Endothelial cell of umbilical vein (primary cell): ENCODE measurements around the gene AMBP. TPM values are rescaled to one million over a fixed set of nuclear protein-coding genes. Genes with fewer than 3 reads are reported as not detected.

Experiments used
- BruUV-seq: library from RNA; stranded (reverse); fragments of 400-500 nt; replicated peaks from 2 replicates; lab custom pipeline; 2021; lab: Mats Ljungman, UMichigan
- CTCF ChIA-PET: fragments of 300-600, 350-600 bp; sonication (Branson Sonifier 250); formaldehyde crosslinking; loops from one replicate; lab custom pipeline; 2021; ENCODE audit warnings: antibody characterized with exemption, inconsistent platforms; lab: Charles Lee
- POLR2A ChIA-PET: fragments of 300-600, 350-600 bp; sonication (Branson Sonifier 250); formaldehyde crosslinking; loops from one replicate; lab custom pipeline; 2021; ENCODE audit warnings: antibody characterized with exemption, inconsistent platforms; lab: Charles Lee
- DNase-seq: peaks from one replicate; pipeline ENCODE4 v3.0.0-alpha.2; 2011; ENCODE audit warnings: low read depth, low spot score
- FAIRE-seq: peaks from 2 replicates; lab custom pipeline; 2011; peaks lifted over from hg19 to GRCh38; lab: Jason Lieb, UNC
- H2AFZ ChIP-seq: 2 replicates; pipeline ENCODE4 v1.6.0; 2012; ENCODE audit warnings: low read depth, low read length, control low read depth, inconsistent platforms
- H3K27ac ChIP-seq: 2 replicates; pipeline ENCODE4 v1.5.1; 2011; ENCODE audit warnings: low read depth, mild to moderate bottlenecking, control low read depth, low read length, moderate library complexity; ENCODE audit not compliant: insufficient read depth
- H3K27me3 ChIP-seq, 2 experiments: 2 replicates each; pipeline versions ENCODE4 v1.6.0 to v1.6.1; 2011; ENCODE audit warnings: low read length in 2 of 2, mixed read lengths in 1 of 2; ENCODE audit not compliant: control insufficient read depth in 2 of 2, insufficient read depth in 2 of 2
- H3K36me3 ChIP-seq, 2 experiments: 2 replicates in 1 of 2; 3 replicates in 1 of 2; pipeline ENCODE4 v1.5.1; 2011; ENCODE audit warnings: low read length in 2 of 2, mild to moderate bottlenecking in 1 of 2, moderate library complexity in 1 of 2; ENCODE audit not compliant: control insufficient read depth in 2 of 2, insufficient read depth in 2 of 2; ENCODE audit errors: extremely low read depth in 1 of 2
- H3K4me1 ChIP-seq: 3 replicates; pipeline ENCODE4 v1.5.1; 2011; ENCODE audit warnings: mild to moderate bottlenecking, low read length; ENCODE audit not compliant: control insufficient read depth, insufficient read depth; ENCODE audit errors: extremely low read depth
- H3K4me2 ChIP-seq: 2 replicates; pipeline ENCODE4 v1.6.1; 2011; ENCODE audit warnings: low read length, control low read depth, mixed read lengths; ENCODE audit not compliant: insufficient read depth
- H3K4me3 ChIP-seq, 3 experiments: fragments of 200-600 bp in 1 of 3; sonication (generic), shearing (Covaris generic) in 1 of 3; replicated peaks in 1 of 3; 2 replicates each; pipeline ENCODE4 v1.5.1; 2011 to 2016; ENCODE audit warnings: control low read depth in 3 of 3, low read length in 3 of 3, mild to moderate bottlenecking in 2 of 3, inconsistent platforms in 1 of 3, low read depth in 1 of 3, moderate library complexity in 1 of 3; ENCODE audit not compliant: insufficient read depth in 1 of 3
- H3K79me2 ChIP-seq: 2 replicates; pipeline ENCODE4 v1.6.0; 2012; ENCODE audit warnings: low read length, inconsistent platforms; ENCODE audit not compliant: control insufficient read depth, insufficient read depth
- H3K9ac ChIP-seq: replicated peaks from 2 replicates; pipeline ENCODE3; 2011; ENCODE audit warnings: low read length, control low read depth; ENCODE audit not compliant: insufficient read depth; ENCODE audit errors: extremely low read depth
- H3K9me1 ChIP-seq: replicated peaks from 3 replicates; pipeline ENCODE4 v1.6.0; 2011; ENCODE audit warnings: mild to moderate bottlenecking, low read length; ENCODE audit not compliant: control insufficient read depth, insufficient read depth; ENCODE audit errors: extremely low read depth
- H3K9me3 ChIP-seq: replicated peaks from 2 replicates; pipeline ENCODE4 v1.5.1; 2012; ENCODE audit warnings: low read length, inconsistent platforms; ENCODE audit not compliant: control insufficient read depth, insufficient read depth
- H4K20me1 ChIP-seq: replicated peaks from 2 replicates; pipeline ENCODE3; 2011; ENCODE audit warnings: mild to moderate bottlenecking, low read length; ENCODE audit not compliant: control insufficient read depth, insufficient read depth; ENCODE audit errors: extremely low read depth
- EZH2 ChIP-seq: IDR thresholded peaks from 2 replicates; pipeline ENCODE4 v1.6.1; 2012; ENCODE audit warnings: borderline replicate concordance, low read depth, mild to moderate bottlenecking, moderate library complexity, low read length, inconsistent platforms; ENCODE audit not compliant: severe bottlenecking
- FOS ChIP-seq: IDR thresholded peaks from 2 replicates; pipeline ENCODE4 v1.6.1; 2011; ENCODE audit warnings: mild to moderate bottlenecking, low read length, moderate library complexity, borderline replicate concordance; ENCODE audit not compliant: insufficient read depth
- GATA2 ChIP-seq: IDR thresholded peaks from 2 replicates; pipeline ENCODE4 v1.7.0; 2011; ENCODE audit warnings: low read depth, mild to moderate bottlenecking, moderate library complexity, mixed read lengths, low read length; ENCODE audit not compliant: insufficient read length, insufficient read depth
- JUN ChIP-seq: IDR thresholded peaks from 2 replicates; pipeline ENCODE4 v1.6.1; 2011; ENCODE audit warnings: borderline replicate concordance, low read depth; ENCODE audit not compliant: insufficient read length, insufficient read depth
- MYC ChIP-seq: IDR thresholded peaks from one replicate; pipeline ENCODE4 v1.6.1; 2011; ENCODE audit warnings: mild to moderate bottlenecking, low read depth, low read length
- POLR2A ChIP-seq: IDR thresholded peaks from 2 replicates; pipeline ENCODE4 v1.6.1; 2012; ENCODE audit warnings: low read depth, mild to moderate bottlenecking, control low read depth, low read length
- POLR2AphosphoS5 ChIP-seq: IDR thresholded peaks from 2 replicates; pipeline ENCODE4 v1.6.1; 2012; ENCODE audit warnings: low read depth, mild to moderate bottlenecking, control low read depth, low read length, moderate library complexity; ENCODE audit not compliant: insufficient read depth
- dilution Hi-C: fragments of 300-500 bp; cut with MboI; formaldehyde crosslinking; loops from one replicate; pipeline ENCODE4 v1.15.0; 2019; ENCODE audit warnings: low sequenced_read_pairs; ENCODE audit not compliant: extremely low pct_ligation_motif_present
- intact Hi-C: fragments of 100-400 bp; cut with micrococcal nuclease; formaldehyde crosslinking; loops from one replicate; pipeline ENCODE4 v1.10.0; 2022
- polyA plus RNA-seq, 4 experiments: library from polyadenylated mRNA; depleted of rRNA in 3 of 4; stranded (reverse) in 3 of 4; unstranded in 1 of 4; fragments of >200 nt; gene quantifications; 2 replicates each; pipeline versions ENCODE4 v1.2.1 to v1.2.3, GENCODE V29; 2011 to 2012; ENCODE audit warnings: missing spikeins in 1 of 4
- total RNA-seq: library from RNA; stranded (reverse); gene quantifications from 2 replicates; pipeline ENCODE4 v1.2.3, GENCODE V29; 2021
- TF ChIP-seq, protein P1 (sequence below), 2 donors: IDR thresholded peaks; 1 replicate in 1 of 2; 2 replicates in 1 of 2; pipeline ENCODE4 v1.5.1; 2011; ENCODE audit warnings: low read length in 2 of 2, mild to moderate bottlenecking in 2 of 2, moderate library complexity in 2 of 2, control low read depth in 1 of 2, inconsistent platforms in 1 of 2, low read depth in 1 of 2; ENCODE audit not compliant: insufficient read depth in 1 of 2; ENCODE audit errors: extremely low read depth in 1 of 2
- TF ChIP-seq, protein P2 (sequence below): IDR thresholded peaks from 2 replicates; pipeline ENCODE4 v1.6.1; 2011; ENCODE audit not compliant: insufficient read depth, insufficient read length

AMBP gene
- total and polyA plus RNA-seq, 2 donors (not counting 3 experiments of a cell fraction or from before 2014, with no cell fraction given): not detected

DNA sequence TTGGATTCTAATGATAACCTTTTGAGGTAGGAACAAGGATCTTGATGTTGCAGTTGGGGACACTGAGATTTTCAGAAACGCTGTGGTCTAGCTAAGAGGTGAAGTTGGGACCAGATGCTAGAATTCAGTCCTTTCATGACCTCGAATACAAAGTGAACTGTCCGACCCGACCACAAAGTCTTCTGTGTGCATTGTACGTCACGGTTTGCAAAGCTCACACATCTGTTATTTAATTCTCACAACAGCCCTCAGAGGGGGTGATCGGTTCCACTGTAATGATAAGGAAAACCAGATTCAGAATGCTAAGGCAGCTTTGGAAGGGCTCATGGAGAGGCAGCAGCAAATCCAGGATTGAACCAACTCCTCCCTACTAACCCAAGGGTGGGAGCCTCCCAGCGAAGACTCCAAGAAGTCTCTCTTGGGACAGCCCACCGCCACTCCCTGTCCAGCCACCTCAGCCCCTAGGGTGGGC is 37.6 kb upstream of the AMBP start:
- POLR2A ChIA-PET: no interaction called here
- Histone ChIP-seq H3K4me2 (no peak overlapping the region), H4K20me1 (no peaks in the 10 kb centered on the region)

More for the DNA sequence above, 37.6 kb upstream of the AMBP start:
- CTCF ChIA-PET: interaction anchor here (1.1 to 5.1 kb wide), 3 partner anchors 8 to 175 kb away, joined by 5 to 41 read pairs (median 8); no protein-coding TSS in a partner anchor
- no peaks in the 10 kb centered on the region for H3K9me3 ChIP-seq
- H3K36me3 ChIP-seq: no peaks in the 10 kb centered on the region
- no peaks in the 10 kb centered on the region for H3K4me1 ChIP-seq
- H3K4me3 ChIP-seq: no peak overlapping the region
- no peak overlapping the region for H2AFZ ChIP-seq
- no peak for TF ChIP-seq JUN
- TF ChIP-seq, protein P1, sequence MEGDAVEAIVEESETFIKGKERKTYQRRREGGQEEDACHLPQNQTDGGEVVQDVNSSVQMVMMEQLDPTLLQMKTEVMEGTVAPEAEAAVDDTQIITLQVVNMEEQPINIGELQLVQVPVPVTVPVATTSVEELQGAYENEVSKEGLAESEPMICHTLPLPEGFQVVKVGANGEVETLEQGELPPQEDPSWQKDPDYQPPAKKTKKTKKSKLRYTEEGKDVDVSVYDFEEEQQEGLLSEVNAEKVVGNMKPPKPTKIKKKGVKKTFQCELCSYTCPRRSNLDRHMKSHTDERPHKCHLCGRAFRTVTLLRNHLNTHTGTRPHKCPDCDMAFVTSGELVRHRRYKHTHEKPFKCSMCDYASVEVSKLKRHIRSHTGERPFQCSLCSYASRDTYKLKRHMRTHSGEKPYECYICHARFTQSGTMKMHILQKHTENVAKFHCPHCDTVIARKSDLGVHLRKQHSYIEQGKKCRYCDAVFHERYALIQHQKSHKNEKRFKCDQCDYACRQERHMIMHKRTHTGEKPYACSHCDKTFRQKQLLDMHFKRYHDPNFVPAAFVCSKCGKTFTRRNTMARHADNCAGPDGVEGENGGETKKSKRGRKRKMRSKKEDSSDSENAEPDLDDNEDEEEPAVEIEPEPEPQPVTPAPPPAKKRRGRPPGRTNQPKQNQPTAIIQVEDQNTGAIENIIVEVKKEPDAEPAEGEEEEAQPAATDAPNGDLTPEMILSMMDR (IDR thresholded peaks at IDR 0.05; ENCODE audit: extremely low read depth in 1 of 2, insufficient read depth in 1 of 2, low read depth in 1 of 2, low read length in 2 of 2): no peak
- no peak for TF ChIP-seq GATA2
- TF ChIP-seq FOS: no peak
- no peak for TF ChIP-seq MYC
- TF ChIP-seq EZH2: no peak
- no peak for TF ChIP-seq POLR2A
- TF ChIP-seq, protein P2, sequence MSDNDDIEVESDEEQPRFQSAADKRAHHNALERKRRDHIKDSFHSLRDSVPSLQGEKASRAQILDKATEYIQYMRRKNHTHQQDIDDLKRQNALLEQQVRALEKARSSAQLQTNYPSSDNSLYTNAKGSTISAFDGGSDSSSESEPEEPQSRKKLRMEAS: no peak
- no peak for TF ChIP-seq POLR2AphosphoS5
- no peak overlapping the region for H3K9ac ChIP-seq
- dilution Hi-C loops (no loop called here), intact Hi-C loops (no loop called here)
- no peaks in the 10 kb centered on the region for H3K9me1 ChIP-seq
- no peaks in the 10 kb centered on the region for H3K79me2 ChIP-seq
- H3K27ac ChIP-seq: no peak overlapping the region
- DNase-seq (no peak), FAIRE-seq (no peak)
- peaks cover 34 to 45% of the 10 kb centered on the region in 2 experiments for H3K27me3 ChIP-seq
- BruUV-seq: no TSS peak
